HCT116 (cell line): ENCODE data around the gene SYNGR3. TPM values are rescaled to one million over a fixed set of nuclear protein-coding genes. Genes with fewer than 3 reads are reported as not detected.

Experiments used
- ATAC-seq: fragments of 200-7000 bp; cut with Tn5 transposase; 2 replicates; pipeline ENCODE4 v1.9.1; 2020; ENCODE audit warnings: mild to moderate bottlenecking, moderate library complexity
- BruUV-seq: library from RNA; stranded (reverse); fragments of 400-500 nt; replicated peaks from 2 replicates; lab custom pipeline; 2021; lab: Mats Ljungman, UMichigan
- CTCF ChIA-PET: fragments of 300-600 bp; sonication (Branson Sonifier 250); formaldehyde crosslinking; loops from one replicate; lab custom pipeline; 2021; ENCODE audit warnings: antibody characterized with exemption; lab: Charles Lee
- POLR2A ChIA-PET: fragments of 300-600, 350-600 bp; sonication (Branson Sonifier 250); formaldehyde crosslinking; loops from one replicate; lab custom pipeline; 2021; ENCODE audit warnings: antibody characterized with exemption; lab: Charles Lee
- RAD21 ChIA-PET, 2 experiments: fragments of 300-600 bp; sonication (Branson Sonifier 250); formaldehyde crosslinking; loops; one replicate each; lab custom pipeline; 2023; ENCODE audit warnings: low total read pairs in 2 of 2; ENCODE audit not compliant: uncharacterized antibody in 2 of 2, unreplicated experiment in 2 of 2, low non-redundant PET in 1 of 2; lab: Charles Lee
- DNase-seq: peaks from one replicate; pipeline ENCODE4 v3.0.0-alpha.2; 2010; ENCODE audit warnings: low read depth, low spot score
- H2AFZ ChIP-seq: fragments of 200-600 bp; shearing (Covaris generic), sonication (generic); 2 replicates; pipeline ENCODE4 v1.6.1; 2017; ENCODE audit warnings: low read depth, mixed run types, mixed read lengths, antibody characterized with exemption, low read length; ENCODE audit not compliant: poor library complexity, severe bottlenecking
- H3K27ac ChIP-seq: 2 replicates; pipeline ENCODE4 v1.5.1; 2012; ENCODE audit warnings: low read depth, low read length
- H3K27me3 ChIP-seq: fragments of 200-600 bp; sonication (generic); 2 replicates; pipeline ENCODE4 v1.6.1; 2016; ENCODE audit warnings: mixed run types, low read length, mixed read lengths; ENCODE audit not compliant: insufficient read depth
- H3K36me3 ChIP-seq, 2 experiments: fragments of 200-500 bp in 1 of 2; fragments of 200-600 bp in 1 of 2; sonication (Bioruptor generic) in 1 of 2; sonication (generic) in 1 of 2; 2 replicates each; pipeline versions ENCODE4 v1.5.1 to v1.6.1; 2014 to 2016; ENCODE audit warnings: low read length in 2 of 2, inconsistent platforms in 1 of 2, mixed read lengths in 1 of 2, mixed run types in 1 of 2; ENCODE audit not compliant: insufficient read depth in 2 of 2, control insufficient read depth in 1 of 2
- H3K4me1 ChIP-seq, 2 experiments: fragments of 200-600 bp in 1 of 2; sonication (generic) in 1 of 2; 2 replicates each; pipeline versions ENCODE4 v1.5.1 to v1.6.1; 2012 to 2017; ENCODE audit warnings: low read length in 2 of 2, inconsistent platforms in 1 of 2, mild to moderate bottlenecking in 1 of 2, mixed read lengths in 1 of 2, mixed run types in 1 of 2, moderate library complexity in 1 of 2; ENCODE audit not compliant: insufficient read depth in 2 of 2, control insufficient read depth in 1 of 2
- H3K4me2 ChIP-seq: fragments of 200-600 bp; sonication (generic); 2 replicates; pipeline ENCODE4 v1.6.1; 2017; ENCODE audit warnings: mixed run types, low read length, mixed read lengths
- H3K4me3 ChIP-seq, 2 experiments: fragments of 200-600 bp in 1 of 2; sonication (generic) in 1 of 2; replicated peaks in 1 of 2; 2 replicates each; pipeline ENCODE4 v1.5.1; 2011 to 2016; ENCODE audit warnings: low read length in 2 of 2, control low read depth in 1 of 2, low read depth in 1 of 2, mild to moderate bottlenecking in 1 of 2, mixed read lengths in 1 of 2, mixed run types in 1 of 2
- H3K79me2 ChIP-seq: fragments of 200-600 bp; sonication (generic); 2 replicates; pipeline ENCODE4 v1.6.1; 2017; ENCODE audit warnings: mild to moderate bottlenecking, mixed run types, low read length, moderate library complexity, mixed read lengths; ENCODE audit not compliant: insufficient read depth
- H3K9ac ChIP-seq: fragments of 200-600 bp; sonication (generic); 2 replicates; pipeline ENCODE4 v1.6.1; 2016; ENCODE audit warnings: low read length, mixed read lengths
- H3K9me2 ChIP-seq: fragments of 200-600 bp; sonication (generic), shearing (Covaris generic); 2 replicates; pipeline ENCODE4 v1.6.1; 2017; ENCODE audit warnings: mixed run types, mild to moderate bottlenecking, moderate library complexity; ENCODE audit not compliant: insufficient read depth
- H3K9me3 ChIP-seq, 2 experiments: fragments of 200-500 bp in 1 of 2; fragments of 200-600 bp in 1 of 2; sonication (Bioruptor generic) in 1 of 2; sonication (generic) in 1 of 2; 2 replicates each; pipeline ENCODE4 v1.6.1; 2014 to 2017; ENCODE audit warnings: low read length in 2 of 2, mixed read lengths in 2 of 2, inconsistent platforms in 1 of 2, low read depth in 1 of 2, mild to moderate bottlenecking in 1 of 2, mixed run types in 1 of 2, moderate library complexity in 1 of 2; ENCODE audit not compliant: control insufficient read depth in 1 of 2, insufficient read depth in 1 of 2
- H4K20me1 ChIP-seq: fragments of 200-600 bp; sonication (generic), shearing (Covaris generic); 2 replicates; pipeline ENCODE4 v1.6.1; 2017; ENCODE audit warnings: mixed run types, mild to moderate bottlenecking, moderate library complexity; ENCODE audit not compliant: insufficient read depth
- CBX3 ChIP-seq: IDR thresholded peaks from 2 replicates; pipeline ENCODE4 v1.6.1; 2012; ENCODE audit warnings: low read depth
- CTCF ChIP-seq, 3 experiments: fragments of 200-600 bp in 1 of 3; sonication (generic) in 1 of 3; IDR thresholded peaks in 2 of 3; conservative IDR thresholded peaks in 1 of 3; 2 replicates each; pipeline ENCODE4 v1.5.1; 2012 to 2017; ENCODE audit warnings: low read depth in 2 of 3, low read length in 2 of 3, antibody characterized with exemption in 1 of 3, borderline replicate concordance in 1 of 3, control low read depth in 1 of 3, mild to moderate bottlenecking in 1 of 3, mixed read lengths in 1 of 3, mixed run types in 1 of 3, moderate library complexity in 1 of 3; ENCODE audit not compliant: insufficient read depth in 1 of 3
- EGR1 ChIP-seq: IDR thresholded peaks from 2 replicates; pipeline ENCODE4 v1.6.1; 2012; ENCODE audit warnings: low read depth
- ELF1 ChIP-seq: IDR thresholded peaks from 2 replicates; pipeline ENCODE4 v1.6.1; 2012; ENCODE audit warnings: low read depth, borderline replicate concordance
- JUND ChIP-seq: IDR thresholded peaks from 2 replicates; pipeline ENCODE4 v1.6.1; 2012
- MAX ChIP-seq: IDR thresholded peaks from 2 replicates; pipeline ENCODE4 v1.6.1; 2012
- POLR2A ChIP-seq: IDR thresholded peaks from 2 replicates; pipeline ENCODE4 v1.7.0; 2011; ENCODE audit warnings: borderline replicate concordance; ENCODE audit not compliant: insufficient read depth, insufficient read length; ENCODE audit errors: extremely low read depth
- RAD21 ChIP-seq: IDR thresholded peaks from 2 replicates; pipeline ENCODE4 v1.6.1; 2012; ENCODE audit warnings: low read depth, mild to moderate bottlenecking
- REST ChIP-seq: IDR thresholded peaks from 2 replicates; pipeline ENCODE4 v1.6.1; 2012; ENCODE audit warnings: low read depth
- SIN3A ChIP-seq: IDR thresholded peaks from 2 replicates; pipeline ENCODE4 v1.6.1; 2012; ENCODE audit warnings: low read depth
- SRF ChIP-seq: IDR thresholded peaks from 2 replicates; pipeline ENCODE4 v1.6.1; 2012; ENCODE audit warnings: low read depth
- YY1 ChIP-seq: IDR thresholded peaks from 2 replicates; pipeline ENCODE4 v1.6.1; 2011; ENCODE audit warnings: low read length, low read depth, moderate library complexity, mild to moderate bottlenecking; ENCODE audit not compliant: insufficient replicate concordance; ENCODE audit errors: extremely low read depth
- ZFX ChIP-seq: fragments of 450-650 bp; IDR thresholded peaks from 2 replicates; pipeline ENCODE4 v1.6.1; 2017
- intact Hi-C: fragments of 100-400 bp; cut with micrococcal nuclease; formaldehyde crosslinking; loops from 2 replicates; pipeline ENCODE4 v1.10.0; 2022
- total RNA-seq: library from RNA; stranded (reverse); gene quantifications from one replicate; pipeline ENCODE4 v1.2.1, GENCODE V29; 2021; ENCODE audit not compliant: unreplicated experiment

The SYNGR3 gene
- total RNA-seq, 1 experiment from 2014 or later, result 11.5 TPM

DNA sequence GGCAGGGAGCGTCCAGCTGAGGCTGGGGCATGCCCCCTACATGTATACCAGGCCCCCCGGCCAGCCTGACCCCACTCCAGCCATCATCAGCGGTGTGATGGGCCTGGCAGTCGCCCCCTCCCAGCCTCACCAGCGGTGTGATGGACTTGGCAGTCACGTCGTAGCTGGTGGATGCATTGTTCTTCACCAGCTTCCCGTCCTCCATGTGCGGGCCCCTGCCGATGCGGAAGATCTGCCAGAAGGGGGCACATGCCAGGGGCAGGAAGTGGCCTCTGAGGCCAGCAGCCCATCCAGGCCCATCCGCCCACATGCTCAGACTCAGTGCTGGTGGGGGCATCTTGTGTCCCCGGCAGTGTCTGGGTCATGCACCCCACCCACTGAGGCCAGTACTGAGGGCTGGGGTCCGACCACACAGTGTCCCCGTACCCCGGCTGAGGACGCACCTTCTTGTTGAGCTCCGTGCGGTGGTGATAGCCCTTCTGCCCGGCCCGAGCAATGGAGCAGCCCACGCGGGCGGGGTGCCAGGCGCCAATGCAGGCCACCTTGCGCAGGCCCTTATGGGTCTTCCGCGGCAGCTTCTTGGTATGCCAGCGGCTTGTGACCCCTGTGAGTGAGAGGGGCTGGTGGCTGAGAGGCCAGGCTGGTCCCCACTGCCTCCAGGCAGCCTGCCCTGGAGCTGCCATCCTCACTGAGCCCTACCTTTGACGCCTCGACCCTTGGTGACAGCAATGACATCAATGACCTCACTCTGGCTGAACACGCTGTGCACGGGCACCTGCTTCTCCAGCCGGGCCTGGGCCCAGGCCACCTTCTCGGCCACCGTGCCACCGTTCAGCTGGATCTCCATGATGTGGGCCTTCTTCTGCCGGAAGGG is 43.0 kb upstream of the SYNGR3 start:
- no peak for TF ChIP-seq ZFX
- no peak for TF ChIP-seq ELF1
- no peak for TF ChIP-seq REST
- TF ChIP-seq JUND, result no peak
- TF ChIP-seq EGR1, result no peak
- TF ChIP-seq SIN3A, result no peak
- TF ChIP-seq CBX3, result no peak
- no peak for TF ChIP-seq POLR2A
- no peak for TF ChIP-seq RAD21
- TF ChIP-seq MAX, result no peak
- TF ChIP-seq SRF, result no peak
- TF ChIP-seq YY1, result no peak
- TF ChIP-seq CTCF (IDR thresholded peaks at IDR 0.05 in 2 of 3, conservative IDR thresholded peaks at IDR 0.05 in 1 of 3; ENCODE audit: borderline replicate concordance in 1 of 3, insufficient read depth in 1 of 3, low read depth in 2 of 3, low read length in 2 of 3), result no peak
- BruUV-seq, result no TSS peak
- Histone ChIP-seq H3K27me3 (no peaks in the 10 kb centered on the region), H3K4me3 (no peak overlapping the region), H3K9ac (no peak overlapping the region), H4K20me1 (no peaks in the 10 kb centered on the region), H3K4me1 (peaks cover 12 to 22% of the 10 kb centered on the region in 2 experiments), H3K79me2 (no peaks in the 10 kb centered on the region), H3K4me2 (no peak overlapping the region), H3K36me3 (no peaks in the 10 kb centered on the region), H2AFZ (no peak overlapping the region), H3K27ac (no peak overlapping the region), H3K9me3 (no peaks in the 10 kb centered on the region), H3K9me2 (no peaks in the 10 kb centered on the region)
- DNase-seq (no peak), ATAC-seq (no peak)
- intact Hi-C loops, result no loop called here
- ChIA-PET RAD21 (interaction anchor here in 1 of 2 experiments (0.5 to 0.7 kb wide), 2 partner anchors 95 to 97 kb away, joined by 3 read pairs; no protein-coding TSS in a partner anchor), POLR2A (interaction anchor here (2.4 kb wide), 1 partner anchor 18 kb away, joined by 7 read pairs; the partner anchor contains the start of gene RPS2), CTCF (no interaction called here)
